Left lung (tissue), 10 donors: ENCODE results near the gene TRAF3. TPM values are rescaled to one million over a fixed set of nuclear protein-coding genes. Genes with fewer than 3 reads are reported as not detected.

Experiments
- ATAC-seq: fragments of 200-7000 bp; cut with Tn5 transposase; one replicate; pipeline ENCODE4 v1.9.1; 2020; ENCODE audit warnings: moderate library complexity
- DNase-seq, 4 donors: peaks; one replicate each; pipeline ENCODE4 v3.0.0-alpha.2; 2013 to 2020
- H3K27ac ChIP-seq, 2 donors: fragments of 200-600 bp; sonication (generic) in 1 of 2; one replicate each; pipeline versions ENCODE4 v1.5.0 to v1.8.0; 2020 to 2021
- H3K27me3 ChIP-seq, 2 donors: fragments of 200-600 bp; sonication (generic) in 1 of 2; one replicate each; pipeline versions ENCODE4 v1.5.0 to v1.8.0; 2020 to 2021
- H3K36me3 ChIP-seq, 2 donors: fragments of 200-600 bp; sonication (generic) in 1 of 2; one replicate each; pipeline versions ENCODE4 v1.5.0 to v1.8.0; 2020 to 2021
- H3K4me1 ChIP-seq, 2 donors: fragments of 200-600 bp; one replicate each; pipeline ENCODE4 v1.8.0; 2021
- H3K4me3 ChIP-seq, 2 donors: fragments of 200-600 bp; sonication (generic) in 1 of 2; one replicate each; pipeline versions ENCODE4 v1.5.0 to v1.8.0; 2020 to 2021; ENCODE audit warnings: mild to moderate bottlenecking in 1 of 2
- H3K9me3 ChIP-seq, 2 donors: fragments of 200-600 bp; sonication (generic) in 1 of 2; one replicate each; pipeline versions ENCODE4 v1.5.0 to v1.8.0; 2020 to 2021
- CTCF ChIP-seq, 2 donors: fragments of 200-600 bp; sonication (generic) in 1 of 2; IDR thresholded peaks; one replicate each; pipeline versions ENCODE4 v1.5.0 to v1.8.0; 2021; ENCODE audit warnings: antibody characterized with exemption in 2 of 2
- intact Hi-C, 2 donors: fragments of 100-400 bp; cut with DNase I; formaldehyde crosslinking; loops; one replicate each; pipeline versions ENCODE4 v1.11.2 to v1.14.2; 2022
- polyA plus RNA-seq, 6 donors: library from polyadenylated mRNA; unstranded; fragments of 120-200 nt; gene quantifications; one replicate each; pipeline ENCODE4 v1.2.1, GENCODE V29; 2013; ENCODE audit not compliant: insufficient read length in 6 of 6
- total RNA-seq, 2 donors: library from RNA; stranded (reverse); fragmentation: NEBNext Ultra II Directional; extraction: Animal tissue kit (Norgen Biotek cat#: 25700); gene quantifications; one replicate each; pipeline ENCODE4 v1.2.1, GENCODE V29; 2021
- donor health status: DM: no; HTN: yes; CAD: no.
- donor health status: DM: no; HTN: no; CAD: no.

TRAF3 gene
- total and polyA plus RNA-seq, 8 donors = 10.9 to 25.1 (median 13.1) TPM

- no peak for ATAC-seq
- no peak for TF ChIP-seq CTCF (IDR thresholded peaks at IDR 0.05)
- Histone ChIP-seq H3K9me3 (no peaks in the 10 kb centered on the region), H3K27me3 (no peaks in the 10 kb centered on the region), H3K4me3 (no peak overlapping the region), H3K27ac (no peak overlapping the region), H3K4me1 (peaks cover 0 to 8% of the 10 kb centered on the region in 2 donors), H3K36me3 (no peaks in the 10 kb centered on the region)
- intact Hi-C loops = no loop called here
- no peak for DNase-seq
Observed at GRCh38 chr14:102805371-102805891, 28.2 kb downstream of the TRAF3 start.

- no peaks in the 10 kb centered on the region for H3K36me3 ChIP-seq
- TF ChIP-seq CTCF (IDR thresholded peaks at IDR 0.05) = no peak
- H3K27ac ChIP-seq = no peak overlapping the region
- ATAC-seq (no peak), DNase-seq (no peak)
- no peak overlapping the region for H3K4me3 ChIP-seq
- no peaks in the 10 kb centered on the region for H3K9me3 ChIP-seq
- intact Hi-C loops = no loop called here
- H3K27me3 ChIP-seq = no peaks in the 10 kb centered on the region
- peaks cover 0 to 8% of the 10 kb centered on the region in 2 donors for H3K4me1 ChIP-seq
Observed at GRCh38 chr14:102805941-102806340, 28.7 kb downstream of the TRAF3 start.

GRCh38 chr14:102806447-102806846, 29.2 kb downstream of the TRAF3 start:
- peaks cover 0 to 8% of the 10 kb centered on the region in 2 donors for H3K4me1 ChIP-seq
- H3K4me3 ChIP-seq = no peak overlapping the region
- H3K27me3 ChIP-seq = no peaks in the 10 kb centered on the region
- H3K36me3 ChIP-seq = no peaks in the 10 kb centered on the region
- no peak overlapping the region for H3K27ac ChIP-seq
- ATAC-seq (no peak), DNase-seq (no peak)
- intact Hi-C loops = no loop called here
- no peak for TF ChIP-seq CTCF (IDR thresholded peaks at IDR 0.05)
- no peaks in the 10 kb centered on the region for H3K9me3 ChIP-seq

- H3K36me3 ChIP-seq = no peaks in the 10 kb centered on the region
- ATAC-seq (no peak), DNase-seq (no peak)
- peaks cover 0 to 8% of the 10 kb centered on the region in 2 donors for H3K4me1 ChIP-seq
- H3K27me3 ChIP-seq = no peaks in the 10 kb centered on the region
- H3K4me3 ChIP-seq = no peak overlapping the region
- intact Hi-C loops = no loop called here
- no peaks in the 10 kb centered on the region for H3K9me3 ChIP-seq
- H3K27ac ChIP-seq = no peak overlapping the region
- TF ChIP-seq CTCF (IDR thresholded peaks at IDR 0.05) = no peak
Observed at GRCh38 chr14:102807013-102807406, 29.8 kb downstream of the TRAF3 start.

GRCh38 chr14:102809870-102810269, 32.6 kb downstream of the TRAF3 start:
- Histone ChIP-seq H3K27ac (no peak overlapping the region), H3K4me1 (peaks cover 0 to 2% of the 10 kb centered on the region in 2 donors), H3K4me3 (no peak overlapping the region), H3K27me3 (no peaks in the 10 kb centered on the region), H3K9me3 (no peaks in the 10 kb centered on the region), H3K36me3 (no peaks in the 10 kb centered on the region)
- intact Hi-C loops = no loop called here
- ATAC-seq (no peak), DNase-seq (no peak)
- TF ChIP-seq CTCF (IDR thresholded peaks at IDR 0.05) = no peak
